Activated CD4-positive, alpha-beta T cell treated with anti-CD3 and anti-CD28 coated beads for 1 hour (primary cell): ENCODE measurements around the gene SDSL.

ENCODE experiments used
- DNase-seq: peaks from one replicate; pipeline ENCODE4 v3.0.0-alpha.2; 2020

The SDSL gene

GRCh38 chr12:113452458-113452857, 30.3 kb downstream of the SDSL start:
- DNase-seq = no peak

GRCh38 chr12:113453330-113453729, 31.1 kb downstream of the SDSL start:
- no peak for DNase-seq

- DNase-seq = no peak
Measured at GRCh38 chr12:113456199-113456598, 34.0 kb downstream of the SDSL start.

- no peak for DNase-seq
Measured at GRCh38 chr12:113456761-113457160, 34.6 kb downstream of the SDSL start.

- DNase-seq = no peak
Measured at GRCh38 chr12:113457185-113457584, 35.0 kb downstream of the SDSL start.

GRCh38 chr12:113457710-113458109, 35.5 kb downstream of the SDSL start:
- no peak for DNase-seq

GRCh38 chr12:113459981-113460380, 37.8 kb downstream of the SDSL start:
- no peak for DNase-seq

- no peak for DNase-seq
Measured at GRCh38 chr12:113461666-113462065, 39.5 kb downstream of the SDSL start.

GRCh38 chr12:113462117-113462774, 40.1 kb downstream of the SDSL start:
- peak; percentile 42 for DNase-seq

GRCh38 chr12:113462998-113463745, 41.0 kb downstream of the SDSL start:
- DNase-seq = no peak

- DNase-seq = no peak
Measured at GRCh38 chr12:113463746-113464451, 41.7 kb downstream of the SDSL start.

GRCh38 chr12:113464452-113464775, 42.2 kb downstream of the SDSL start:
- no peak for DNase-seq

- DNase-seq = no peak
Measured at GRCh38 chr12:113464852-113465719, 42.9 kb downstream of the SDSL start.

- DNase-seq = no peak
Measured at GRCh38 chr12:113465808-113466453, 43.8 kb downstream of the SDSL start.

- no peak for DNase-seq
Measured at GRCh38 chr12:113466454-113467141, 44.4 kb downstream of the SDSL start.

- no peak for DNase-seq
Measured at GRCh38 chr12:113467142-113467501, 44.9 kb downstream of the SDSL start.

- no peak for DNase-seq
Measured at GRCh38 chr12:113467502-113468364, 45.6 kb downstream of the SDSL start.

GRCh38 chr12:113468365-113469223, 46.4 kb downstream of the SDSL start:
- no peak for DNase-seq

GRCh38 chr12:113469224-113469948, 47.2 kb downstream of the SDSL start:
- no peak for DNase-seq
